Gastrocnemius medialis (tissue), 4 donors: ENCODE data around the gene PAPOLA.

Experiments used
- CTCF ChIP-seq, 5 experiments: fragments of 450-650 bp in 3 of 5; fragments of 200-600 bp in 2 of 5; sonication (generic) in 2 of 5; IDR thresholded peaks in 4 of 5; conservative IDR thresholded peaks in 1 of 5; 1 replicate in 4 of 5; 2 replicates in 1 of 5; pipeline ENCODE4 v1.5.1; 2016 to 2019; ENCODE audit warnings: antibody characterized with exemption in 5 of 5, mild to moderate bottlenecking in 3 of 5, moderate library complexity in 3 of 5
- POLR2A ChIP-seq, 2 donors: fragments of 450-650 bp; IDR thresholded peaks; one replicate each; pipeline ENCODE4 v1.6.1; 2017; ENCODE audit warnings: antibody characterized with exemption in 2 of 2, mild to moderate bottlenecking in 2 of 2, moderate library complexity in 2 of 2

- TF ChIP-seq POLR2A (IDR thresholded peaks at IDR 0.05), result no peak
- TF ChIP-seq CTCF (IDR thresholded peaks at IDR 0.05 in 4 of 5, conservative IDR thresholded peaks at IDR 0.05 in 1 of 5), result no peak
Observed at GRCh38 chr14:96464136-96464535, 38.0 kb upstream of the PAPOLA start.
